ENCODE measurements around the gene PDHA1.

The PDHA1 gene

DNA sequence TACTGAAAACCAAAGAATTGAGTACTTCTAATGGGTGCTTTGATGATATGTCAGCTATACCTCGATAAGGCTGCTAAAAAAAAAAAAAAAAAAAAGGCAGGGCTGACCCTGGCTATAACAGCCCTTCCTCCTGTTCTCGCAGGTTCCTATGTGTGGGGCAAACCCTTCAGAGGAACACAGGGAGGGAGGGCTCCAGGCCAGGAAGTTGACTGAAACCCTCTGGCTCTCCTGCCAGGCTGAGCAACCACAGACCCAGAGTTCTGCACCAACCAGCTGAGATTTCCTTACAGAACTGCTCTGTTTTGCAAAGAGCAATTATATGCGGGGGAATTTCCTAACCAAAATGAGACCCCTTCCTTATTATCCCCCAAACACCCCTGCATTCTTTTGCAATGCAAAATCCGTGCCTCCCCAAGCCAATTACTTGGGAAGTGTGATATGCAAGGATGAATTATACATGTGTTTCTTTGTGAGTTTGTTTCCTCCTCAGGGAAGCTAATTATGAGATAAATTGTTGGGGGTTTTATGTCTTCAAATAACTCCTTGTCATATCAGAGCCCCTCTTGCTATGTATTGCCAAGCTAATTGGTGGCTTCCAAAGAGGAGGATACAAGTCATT, 45.6 kb downstream of the PDHA1 start:
- Mint-ChIP-seq H3K27me3 (ENCODE audit: low read depth) (no peaks in the 10 kb centered on the region), H3K27ac (no peak overlapping the region), H3K4me1 (ENCODE audit: low read depth) (no peaks in the 10 kb centered on the region), H3K4me3 (no peak overlapping the region), H3K36me3 (ENCODE audit: low read depth) (no peaks in the 10 kb centered on the region), H3K9me3 (no peaks in the 10 kb centered on the region)

GRCh38 chrX:19392078-19392477, 48.4 kb downstream of the PDHA1 start:
- Mint-ChIP-seq H3K27ac (no peak overlapping the region), H3K4me3 (no peak overlapping the region), H3K4me1 (ENCODE audit: low read depth) (no peaks in the 10 kb centered on the region), H3K36me3 (ENCODE audit: low read depth) (no peaks in the 10 kb centered on the region), H3K27me3 (ENCODE audit: low read depth) (no peaks in the 10 kb centered on the region), H3K9me3 (no peaks in the 10 kb centered on the region)

DNA sequence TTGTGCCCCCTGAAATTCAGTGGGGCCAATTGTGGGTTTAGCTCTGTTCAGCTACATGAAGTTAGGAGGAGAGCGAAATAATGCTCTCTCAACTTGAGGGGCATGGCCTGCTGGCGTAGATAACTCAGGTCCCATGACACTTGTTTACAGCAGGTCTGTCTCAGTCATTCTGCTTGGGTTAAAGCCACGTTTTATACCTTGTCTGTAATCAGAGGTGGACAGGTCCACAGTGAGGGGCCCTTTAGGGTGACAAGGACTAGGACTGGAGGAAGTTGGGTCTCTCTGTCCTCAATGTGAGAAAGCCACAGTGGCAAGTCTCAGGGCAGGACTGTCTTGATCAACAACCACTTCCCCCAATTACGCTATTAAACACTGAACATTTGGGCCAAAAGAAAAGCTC, 49.0 kb downstream of the PDHA1 start:
- H3K4me1 Mint-ChIP-seq (ENCODE audit: low read depth) = no peaks in the 10 kb centered on the region
- H3K9me3 Mint-ChIP-seq = no peaks in the 10 kb centered on the region
- no peaks in the 10 kb centered on the region for H3K27me3 Mint-ChIP-seq (ENCODE audit: low read depth)
- no peak overlapping the region for H3K4me3 Mint-ChIP-seq
- no peaks in the 10 kb centered on the region for H3K36me3 Mint-ChIP-seq (ENCODE audit: low read depth)
- H3K27ac Mint-ChIP-seq = no peak overlapping the region

- Mint-ChIP-seq H3K4me1 (ENCODE audit: low read depth) (no peaks in the 10 kb centered on the region), H3K27ac (no peak overlapping the region), H3K4me3 (no peak overlapping the region), H3K36me3 (ENCODE audit: low read depth) (no peaks in the 10 kb centered on the region), H3K9me3 (no peaks in the 10 kb centered on the region), H3K27me3 (ENCODE audit: low read depth) (peaks cover 4% of the 10 kb centered on the region)
Measured at GRCh38 chrX:19403696-19404095, 60.0 kb downstream of the PDHA1 start.

DNA sequence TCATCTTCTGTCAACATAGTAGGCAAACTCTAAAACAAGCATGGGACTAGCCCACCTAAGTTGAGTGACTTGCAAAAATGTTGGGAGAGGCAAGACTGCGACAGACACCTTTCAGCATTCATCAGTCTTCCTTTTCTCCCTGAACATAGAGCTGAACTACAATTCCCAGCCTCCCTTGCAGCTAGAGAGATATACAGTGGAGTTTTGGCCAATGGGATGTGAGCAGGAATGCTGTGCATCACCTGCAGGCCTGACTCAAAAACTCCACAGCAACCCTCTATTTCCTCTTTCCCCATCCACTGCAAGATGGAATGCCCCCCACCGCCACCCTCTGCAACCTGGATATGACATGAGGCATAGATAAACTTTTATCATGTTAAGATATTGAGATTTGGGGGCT, 66.5 kb downstream of the PDHA1 start:
- Mint-ChIP-seq H3K27me3 (ENCODE audit: low read depth) (no peaks in the 10 kb centered on the region), H3K27ac (no peak overlapping the region), H3K36me3 (ENCODE audit: low read depth) (no peaks in the 10 kb centered on the region), H3K4me3 (no peak overlapping the region), H3K4me1 (ENCODE audit: low read depth) (no peaks in the 10 kb centered on the region), H3K9me3 (no peaks in the 10 kb centered on the region)
